Measurements from ENCODE around the gene TFB1M. TPM values are rescaled to one million over a fixed set of nuclear protein-coding genes. Genes with fewer than 3 reads are reported as not detected.
"Not testable (repeated sequence)": the region's sequence is repeated elsewhere in the genome, so short reads cannot be mapped to it uniquely, and the experiment has no call there.

Gene TFB1M
- total and polyA plus RNA-seq, 7 experiments from 2014 or later, result 15.8 to 45.4 (median 27.1) TPM

DNA sequence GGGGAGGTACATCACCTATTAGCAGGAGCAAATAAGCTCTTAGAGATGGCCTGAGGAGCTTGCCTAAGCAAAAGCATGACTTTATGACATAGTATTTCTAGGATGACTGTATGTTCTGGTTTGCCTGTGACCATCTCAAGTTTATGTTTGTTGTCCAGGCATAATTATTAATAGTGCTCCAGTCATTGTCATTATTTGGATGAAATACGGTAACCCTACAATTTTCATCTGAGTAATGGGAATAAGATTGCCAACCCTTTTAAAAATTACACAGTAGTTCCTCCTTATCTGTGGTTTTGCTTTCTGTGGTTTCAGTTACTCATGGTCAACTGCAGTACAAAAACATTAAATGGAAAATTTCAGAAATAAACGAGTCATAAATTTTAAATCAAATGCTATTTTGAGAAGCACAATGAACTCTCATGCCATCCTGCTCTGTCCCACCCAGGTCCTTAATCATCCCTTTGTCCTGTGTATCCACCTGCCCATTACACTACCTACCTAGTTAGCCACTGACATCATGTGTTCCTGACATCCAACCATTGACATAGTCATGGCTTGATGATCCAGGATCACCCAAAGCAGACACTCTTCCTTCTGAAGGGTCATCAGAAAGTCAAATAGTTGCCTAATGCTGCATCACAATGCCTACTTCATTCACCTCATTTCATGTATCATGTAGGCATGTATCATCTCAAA lies 27.0 kb upstream of the TFB1M start:
- ATAC-seq (peak; percentile 41), DNase-seq (no peak)
- H3K27ac ChIP-seq (ENCODE audit: low read depth, low read length), result no peak overlapping the region
- ChIA-PET POLR2A (interaction anchor here (1.4 kb wide), 1 partner anchor 10 kb away, joined by 4 read pairs; no protein-coding TSS in a partner anchor), CTCF (no interaction called here)
- H3K9me3 Mint-ChIP-seq, result peaks cover 5 to 51% (median 16%) of the 10 kb centered on the region in 11 donors
- intact Hi-C loops (cut with micrococcal nuclease), result loop anchor here in 1 of 2 donors (1.0 kb wide), 1 partner anchor 8 kb away; no protein-coding TSS in a partner anchor
- no peaks in the 10 kb centered on the region for H3K36me3 ChIP-seq (ENCODE audit: control insufficient read depth in 2 of 3, insufficient read depth in 3 of 3, low read length in 3 of 3)
- no peaks in the 10 kb centered on the region for H3K27me3 Mint-ChIP-seq
- peaks cover 0 to 40% (median 19%) of the 10 kb centered on the region in 5 donors for H3K36me3 Mint-ChIP-seq
- H3K27ac Mint-ChIP-seq, result peak overlapping the region in 1 of 9 donors; percentile 53
- H3K4me3 Mint-ChIP-seq, result peak overlapping the region in 3 of 10 donors; percentile 8 to 19 (median 13)
- peaks cover 0 to 13% of the 10 kb centered on the region in 2 donors for H3K4me1 ChIP-seq (ENCODE audit: control insufficient read depth in 2 of 2, insufficient read depth in 2 of 2, low read length in 2 of 2)
- no peaks in the 10 kb centered on the region for H3K9me3 ChIP-seq (ENCODE audit: control insufficient read depth in 2 of 3, low read length in 3 of 3)
- H3K4me3 ChIP-seq (ENCODE audit: low read length), result no peak overlapping the region
- H3K27me3 ChIP-seq (ENCODE audit: control insufficient read depth in 2 of 2, insufficient read depth in 2 of 2, low read length in 2 of 2), result no peaks in the 10 kb centered on the region
- H3K4me1 Mint-ChIP-seq, result peaks cover 14 to 39% (median 20%) of the 10 kb centered on the region in 7 donors

DNA sequence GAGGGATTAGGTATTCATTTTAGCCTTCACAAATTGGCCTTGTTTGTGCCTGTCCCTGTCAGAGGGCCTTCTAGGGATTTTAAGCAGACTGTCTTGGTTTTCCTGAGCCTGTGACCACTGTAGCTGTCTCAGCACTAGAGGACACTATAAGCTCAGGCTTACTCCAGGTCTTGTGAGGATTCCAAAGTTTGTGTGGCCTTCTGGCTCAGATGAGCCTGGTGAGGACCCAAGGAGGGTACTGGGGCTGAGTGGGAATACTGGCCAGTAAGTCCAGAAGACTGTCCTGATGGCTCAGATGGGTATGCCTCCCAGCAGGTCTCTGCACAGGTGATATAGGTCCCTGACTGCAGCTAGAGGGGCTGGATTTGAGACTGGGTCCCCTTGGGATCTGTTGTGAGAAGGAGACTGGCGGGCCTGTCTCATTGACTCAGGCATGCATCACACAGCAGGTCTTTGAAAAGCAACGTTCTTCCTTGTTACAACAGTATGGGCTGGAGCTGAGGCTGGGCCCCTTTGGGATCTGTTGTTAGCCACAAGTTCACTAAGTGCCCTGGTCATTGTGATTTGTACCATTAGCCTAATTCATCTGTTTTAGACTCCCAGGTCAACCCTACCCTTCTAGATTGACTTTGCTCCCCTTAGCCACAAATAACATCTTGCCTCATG lies 26.3 kb upstream of the TFB1M start:
- H3K9me3 ChIP-seq (ENCODE audit: control insufficient read depth in 2 of 3, low read length in 3 of 3), result no peaks in the 10 kb centered on the region
- H3K4me1 Mint-ChIP-seq, result peaks cover 14 to 41% (median 20%) of the 10 kb centered on the region in 7 donors
- H3K27me3 ChIP-seq (ENCODE audit: control insufficient read depth in 2 of 2, insufficient read depth in 2 of 2, low read length in 2 of 2), result no peaks in the 10 kb centered on the region
- no peaks in the 10 kb centered on the region for H3K27me3 Mint-ChIP-seq
- no peak for ATAC-seq
- ChIA-PET POLR2A (interaction anchor here (1.3 to 1.4 kb wide), 2 partner anchors 9 to 11 kb away, joined by 4 read pairs; no protein-coding TSS in a partner anchor), CTCF (interaction anchor here (1.0 kb wide), 1 partner anchor 13 kb away, joined by 4 read pairs; no protein-coding TSS in a partner anchor)
- intact Hi-C loops (cut with micrococcal nuclease), result loop anchor here in 1 of 2 donors (1.0 kb wide), 1 partner anchor 7 kb away; no protein-coding TSS in a partner anchor
- H3K27ac Mint-ChIP-seq, result peak overlapping the region in 1 of 9 donors; percentile 33
- H3K27ac ChIP-seq (ENCODE audit: low read depth, low read length), result no peak overlapping the region
- peak overlapping the region in 2 of 10 donors; percentile 6 to 13 for H3K4me3 Mint-ChIP-seq
- H3K9me3 Mint-ChIP-seq, result peaks cover under 1 to 51% (median 16%) of the 10 kb centered on the region in 11 donors
- no peaks in the 10 kb centered on the region for H3K36me3 ChIP-seq (ENCODE audit: control insufficient read depth in 2 of 3, insufficient read depth in 3 of 3, low read length in 3 of 3)
- DNase-seq, result no peak
- H3K36me3 Mint-ChIP-seq, result peaks cover 0 to 43% (median 16%) of the 10 kb centered on the region in 5 donors
- H3K4me3 ChIP-seq (ENCODE audit: low read length), result no peak overlapping the region
- peaks cover 0 to 13% of the 10 kb centered on the region in 2 donors for H3K4me1 ChIP-seq (ENCODE audit: control insufficient read depth in 2 of 2, insufficient read depth in 2 of 2, low read length in 2 of 2)

DNA sequence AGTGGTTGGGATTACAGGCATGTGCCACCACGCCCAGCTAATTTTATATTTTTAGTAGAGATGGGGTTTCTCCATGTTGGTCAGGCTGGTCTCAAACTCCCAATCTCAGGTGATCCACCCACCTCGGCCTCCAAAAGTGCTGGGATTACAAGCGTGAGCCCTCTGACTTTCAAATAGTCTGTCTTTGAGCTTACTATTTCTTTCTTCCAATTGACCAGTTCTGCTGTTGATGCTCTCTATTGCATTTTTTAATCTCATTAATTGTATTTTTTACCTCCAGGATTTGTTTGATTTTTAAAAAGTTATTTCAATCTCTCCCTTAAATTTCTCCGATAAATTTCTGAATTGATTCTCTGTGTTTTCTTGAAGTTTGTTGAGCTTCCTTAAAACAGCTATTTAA lies 25.6 kb upstream of the TFB1M start:
- H3K36me3 Mint-ChIP-seq, result peaks cover 0 to 48% (median 13%) of the 10 kb centered on the region in 5 donors
- H3K27me3 Mint-ChIP-seq; intact Hi-C loops (cut with micrococcal nuclease); H3K9me3 ChIP-seq (ENCODE audit: control insufficient read depth in 2 of 3, low read length in 3 of 3); DNase-seq; ATAC-seq; H3K27me3 ChIP-seq (ENCODE audit: control insufficient read depth in 2 of 2, insufficient read depth in 2 of 2, low read length in 2 of 2); H3K36me3 ChIP-seq (ENCODE audit: control insufficient read depth in 2 of 3, insufficient read depth in 3 of 3, low read length in 3 of 3); H3K4me3 ChIP-seq (ENCODE audit: low read length); H3K27ac ChIP-seq (ENCODE audit: low read depth, low read length): not testable (repeated sequence)
- POLR2A ChIA-PET, result interaction anchor here (1.2 to 1.4 kb wide), 3 partner anchors 8 to 12 kb away, joined by 4 read pairs; no protein-coding TSS in a partner anchor
- peaks cover 0 to 13% of the 10 kb centered on the region in 2 donors for H3K4me1 ChIP-seq (ENCODE audit: control insufficient read depth in 2 of 2, insufficient read depth in 2 of 2, low read length in 2 of 2)
- peaks cover 14 to 43% (median 20%) of the 10 kb centered on the region in 7 donors for H3K4me1 Mint-ChIP-seq
- H3K9me3 Mint-ChIP-seq, result peaks cover 0 to 46% (median 16%) of the 10 kb centered on the region in 11 donors
- H3K4me3 Mint-ChIP-seq, result peak overlapping the region in 1 of 10 donors; percentile 13
- CTCF ChIA-PET, result interaction anchor here (0.7 to 1.9 kb wide), 4 partner anchors 10 to 754 kb away, joined by 3 to 6 read pairs (median 4); no protein-coding TSS in a partner anchor
- peak overlapping the region in 1 of 9 donors; percentile 33 for H3K27ac Mint-ChIP-seq

DNA sequence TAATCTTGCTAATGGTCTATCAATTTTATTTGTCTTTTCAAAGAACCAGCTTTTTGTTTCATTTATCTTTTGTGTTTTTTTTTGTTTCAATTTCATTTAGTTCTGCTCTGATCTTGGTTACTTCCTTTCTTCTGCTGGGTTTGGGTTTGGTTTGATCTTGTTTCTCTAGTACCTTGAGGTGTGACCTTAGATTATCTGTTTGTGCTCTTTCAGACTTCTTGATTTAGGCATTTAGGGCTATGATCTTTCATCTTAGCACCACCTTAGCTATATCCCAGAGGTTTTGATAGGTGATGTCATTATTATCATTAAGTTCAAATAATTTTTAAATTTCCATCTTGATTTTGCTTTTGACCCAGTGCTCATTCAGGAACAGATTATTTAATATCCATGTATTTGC lies 24.0 kb upstream of the TFB1M start:
- H3K36me3 ChIP-seq (ENCODE audit: control insufficient read depth in 2 of 3, insufficient read depth in 3 of 3, low read length in 3 of 3); H3K4me3 ChIP-seq (ENCODE audit: low read length); H3K27me3 ChIP-seq (ENCODE audit: control insufficient read depth in 2 of 2, insufficient read depth in 2 of 2, low read length in 2 of 2); H3K27ac ChIP-seq (ENCODE audit: low read depth, low read length); ATAC-seq; H3K27me3 Mint-ChIP-seq; POLR2A ChIA-PET; H3K9me3 ChIP-seq (ENCODE audit: control insufficient read depth in 2 of 3, low read length in 3 of 3): not testable (repeated sequence)
- peaks cover 0 to 46% (median 16%) of the 10 kb centered on the region in 11 donors for H3K9me3 Mint-ChIP-seq
- H3K4me1 ChIP-seq (ENCODE audit: control insufficient read depth in 2 of 2, insufficient read depth in 2 of 2, low read length in 2 of 2), result peaks cover 0 to 21% of the 10 kb centered on the region in 2 donors
- peaks cover 20 to 55% (median 30%) of the 10 kb centered on the region in 7 donors for H3K4me1 Mint-ChIP-seq
- CTCF ChIA-PET, result interaction anchor here (1.9 kb wide), 1 partner anchor 10 kb away, joined by 6 read pairs; no protein-coding TSS in a partner anchor
- peak overlapping the region in 8 of 10 donors; percentile 1 to 67 (median 47) for H3K4me3 Mint-ChIP-seq
- intact Hi-C loops (cut with micrococcal nuclease), result loop anchor here in 1 of 2 donors (1.0 kb wide), 1 partner anchor 24 kb away; the partner anchor contains the start of gene TFB1M
- H3K27ac Mint-ChIP-seq, result peak overlapping the region; percentile 0 to 74 (median 49)
- peaks cover 0 to 48% (median 13%) of the 10 kb centered on the region in 5 donors for H3K36me3 Mint-ChIP-seq
- DNase-seq, result peak in 6 of 9 donors; percentile 18 to 52 (median 36)

DNA sequence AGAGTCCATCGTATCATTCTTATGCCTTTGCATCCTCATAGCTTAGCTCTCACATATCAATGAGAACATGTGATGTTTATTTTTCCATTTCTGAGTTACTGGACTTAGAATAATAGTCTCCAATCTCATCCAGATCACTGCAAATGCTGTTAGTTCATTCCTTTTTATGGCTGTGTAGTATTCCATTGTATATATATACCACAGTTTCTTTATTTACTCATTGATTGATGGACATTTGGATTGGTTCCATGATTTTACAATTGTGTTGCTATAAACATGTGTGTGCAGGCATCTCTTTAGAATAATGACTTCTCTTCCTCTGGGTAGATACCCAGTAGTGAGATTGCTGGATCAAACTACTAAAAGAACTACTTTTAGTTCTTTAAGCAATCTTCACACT lies 21.0 kb upstream of the TFB1M start:
- Mint-ChIP-seq H3K4me1 (peaks cover 18 to 54% (median 31%) of the 10 kb centered on the region in 7 donors), H3K27ac (no peak overlapping the region)

DNA sequence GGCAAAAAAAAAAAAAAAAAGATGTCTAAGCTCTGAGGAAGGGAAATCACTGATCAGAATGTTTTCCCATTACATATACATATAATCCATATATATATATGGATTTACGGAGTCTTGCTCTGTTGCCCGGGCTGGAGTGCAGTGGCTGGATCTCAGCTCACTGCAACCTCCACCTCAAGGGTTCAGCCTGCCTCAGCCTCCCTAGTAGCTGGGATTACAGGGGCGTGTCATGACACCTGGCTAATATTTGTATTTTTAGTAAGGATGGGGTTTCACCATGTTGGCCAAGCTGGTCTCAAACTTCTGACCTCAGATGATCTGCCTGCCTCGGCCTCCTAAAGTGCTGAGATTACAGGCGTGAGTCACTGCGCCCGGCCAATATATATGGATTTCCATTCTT lies 19.8 kb upstream of the TFB1M start:
- peak overlapping the region; percentile 26 for H3K27ac ChIP-seq (ENCODE audit: low read depth, low read length)
- Mint-ChIP-seq H3K27ac (peak overlapping the region in 6 of 9 donors; percentile 38 to 86 (median 72)), H3K9me3 (peaks cover 0 to 27% (median 10%) of the 10 kb centered on the region in 11 donors), H3K4me1 (peaks cover 16 to 49% (median 31%) of the 10 kb centered on the region in 7 donors), H3K36me3 (peaks cover 0 to 31% (median 5%) of the 10 kb centered on the region in 5 donors), H3K4me3 (peak overlapping the region in 4 of 10 donors; percentile 41 to 69 (median 62))
- H3K27me3 Mint-ChIP-seq; H3K36me3 ChIP-seq (ENCODE audit: control insufficient read depth in 2 of 3, insufficient read depth in 3 of 3, low read length in 3 of 3); intact Hi-C loops (cut with micrococcal nuclease); H3K27me3 ChIP-seq (ENCODE audit: control insufficient read depth in 2 of 2, insufficient read depth in 2 of 2, low read length in 2 of 2); DNase-seq; H3K4me3 ChIP-seq (ENCODE audit: low read length); ATAC-seq; H3K9me3 ChIP-seq (ENCODE audit: control insufficient read depth in 2 of 3, low read length in 3 of 3): not testable (repeated sequence)
- H3K4me1 ChIP-seq (ENCODE audit: control insufficient read depth in 2 of 2, insufficient read depth in 2 of 2, low read length in 2 of 2), result peaks cover 0 to 22% of the 10 kb centered on the region in 2 donors
- ChIA-PET CTCF (interaction anchor here (1.1 kb wide), 1 partner anchor 9 kb away, joined by 5 read pairs; no protein-coding TSS in a partner anchor), POLR2A (interaction anchor here (0.6 to 1.1 kb wide), 2 partner anchors 15 to 1940 kb away, joined by 3 read pairs; no protein-coding TSS in a partner anchor)

More for the DNA sequence above, 21.0 kb upstream of the TFB1M start:
- no peaks in the 10 kb centered on the region for H3K36me3 ChIP-seq (ENCODE audit: control insufficient read depth in 2 of 3, insufficient read depth in 3 of 3, low read length in 3 of 3)
- H3K4me1 ChIP-seq (ENCODE audit: control insufficient read depth in 2 of 2, insufficient read depth in 2 of 2, low read length in 2 of 2), result peaks cover 0 to 24% of the 10 kb centered on the region in 2 donors
- H3K27me3 ChIP-seq (ENCODE audit: control insufficient read depth in 2 of 2, insufficient read depth in 2 of 2, low read length in 2 of 2), result no peaks in the 10 kb centered on the region
- intact Hi-C loops (cut with micrococcal nuclease), result no loop called here
- POLR2A ChIA-PET, result no interaction called here
- Mint-ChIP-seq H3K36me3 (peaks cover 0 to 40% (median 9%) of the 10 kb centered on the region in 5 donors), H3K27me3 (no peaks in the 10 kb centered on the region), H3K9me3 (peaks cover 0 to 33% (median 12%) of the 10 kb centered on the region in 11 donors), H3K4me3 (no peak overlapping the region)
- DNase-seq, result no peak
- H3K4me3 ChIP-seq (ENCODE audit: low read length), result no peak overlapping the region
- no peak overlapping the region for H3K27ac ChIP-seq (ENCODE audit: low read depth, low read length)
- ATAC-seq, result no peak
- CTCF ChIA-PET, result no interaction called here
- no peaks in the 10 kb centered on the region for H3K9me3 ChIP-seq (ENCODE audit: control insufficient read depth in 2 of 3, low read length in 3 of 3)
